SK-N-SH (cell line): Measurements from ENCODE around the gene DBX2. TPM values are rescaled to one million over a fixed set of nuclear protein-coding genes. Genes with fewer than 3 reads are reported as not detected.
"Not testable (repeated sequence)": the region's sequence is repeated elsewhere in the genome, so short reads cannot be mapped to it uniquely, and the experiment has no call there.

Source experiments
- CTCF ChIA-PET: fragments of 300-600, 350-600 bp; formaldehyde crosslinking; extraction: SDS; loops from one replicate; lab custom pipeline; 2021; lab: Yijun Ruan, JAX
- POLR2A ChIA-PET: fragments of 350-600 bp; sonication (Branson Sonifier 250); formaldehyde crosslinking; extraction: SDS; loops from one replicate; lab custom pipeline; 2020; ENCODE audit warnings: antibody characterized with exemption, inconsistent platforms; lab: Yijun Ruan, JAX
- DNase-seq: peaks from one replicate; pipeline ENCODE4 v3.0.0; 2012
- H2AFZ ChIP-seq: fragments of 200-600 bp; sonication (generic); 2 replicates; pipeline ENCODE4 v1.8.1; 2016; ENCODE audit warnings: antibody characterized with exemption, mild to moderate bottlenecking, low read depth
- H3F3A ChIP-seq: fragments of 200-600 bp; sonication (generic); replicated peaks from 2 replicates; pipeline ENCODE3; 2016; ENCODE audit warnings: antibody characterized with exemption, mild to moderate bottlenecking; ENCODE audit not compliant: insufficient read depth
- H3K27ac ChIP-seq, 2 experiments: fragments of 200-500 bp in 1 of 2; fragments of 200-600 bp in 1 of 2; sonication (Bioruptor generic) in 1 of 2; sonication (generic), shearing (Covaris generic) in 1 of 2; 2 replicates each; pipeline versions ENCODE4 v1.5.1 to v1.6.1; 2014 to 2016; ENCODE audit warnings: low read depth in 2 of 2, inconsistent platforms in 1 of 2, low read length in 1 of 2, mild to moderate bottlenecking in 1 of 2, mixed read lengths in 1 of 2
- H3K27me3 ChIP-seq: fragments of 200-600 bp; sonication (generic), shearing (Covaris generic); 2 replicates; pipeline ENCODE4 v1.6.1; 2016; ENCODE audit warnings: mixed run types; ENCODE audit not compliant: insufficient read depth
- H3K36me3 ChIP-seq, 2 experiments: fragments of 200-500 bp in 1 of 2; fragments of 200-600 bp in 1 of 2; sonication (Bioruptor generic) in 1 of 2; sonication (generic) in 1 of 2; replicated peaks in 1 of 2; 2 replicates each; pipeline versions ENCODE3 to v1.5.1; 2014 to 2016; ENCODE audit warnings: low read length in 1 of 2, mild to moderate bottlenecking in 1 of 2; ENCODE audit not compliant: insufficient read depth in 2 of 2, control insufficient read depth in 1 of 2
- H3K4me1 ChIP-seq, 2 experiments: fragments of 200-500 bp in 1 of 2; fragments of 200-600 bp in 1 of 2; sonication (Bioruptor generic) in 1 of 2; sonication (generic), shearing (Covaris generic) in 1 of 2; 2 replicates each; pipeline versions ENCODE4 v1.5.1 to v1.6.1; 2014 to 2016; ENCODE audit warnings: low read depth in 1 of 2, low read length in 1 of 2, mixed run types in 1 of 2; ENCODE audit not compliant: insufficient read depth in 2 of 2, control insufficient read depth in 1 of 2
- H3K4me2 ChIP-seq: fragments of 200-600 bp; sonication (generic), shearing (Covaris generic); 2 replicates; pipeline ENCODE4 v1.6.1; 2017; ENCODE audit warnings: mixed run types
- H3K4me3 ChIP-seq, 2 experiments: fragments of 200-500 bp in 1 of 2; fragments of 200-600 bp in 1 of 2; sonication (Bioruptor generic) in 1 of 2; sonication (generic), shearing (Covaris generic) in 1 of 2; 2 replicates each; pipeline versions ENCODE4 v1.5.1 to v1.8.1; 2014 to 2016; ENCODE audit warnings: low read depth in 2 of 2, inconsistent platforms in 1 of 2, low read length in 1 of 2, mild to moderate bottlenecking in 1 of 2, mixed read lengths in 1 of 2, moderate library complexity in 1 of 2
- H3K79me2 ChIP-seq: fragments of 200-600 bp; sonication (generic); 2 replicates; pipeline ENCODE4 v1.8.1; 2017; ENCODE audit warnings: mild to moderate bottlenecking; ENCODE audit not compliant: insufficient read depth
- H3K9ac ChIP-seq: fragments of 200-600 bp; sonication (generic); 2 replicates; pipeline ENCODE4 v1.6.1; 2017; ENCODE audit warnings: mixed run types
- H3K9me2 ChIP-seq: fragments of 200-600 bp; sonication (generic); 2 replicates; pipeline ENCODE4 v1.6.1; 2017; ENCODE audit warnings: mixed run types
- H3K9me3 ChIP-seq: fragments of 200-600 bp; sonication (generic); 2 replicates; pipeline ENCODE4 v1.6.1; 2017; ENCODE audit warnings: mixed run types, mild to moderate bottlenecking, moderate library complexity
- H4K20me1 ChIP-seq: fragments of 200-600 bp; sonication (generic); 2 replicates; pipeline ENCODE4 v1.6.1; 2017; ENCODE audit warnings: mild to moderate bottlenecking, mixed run types; ENCODE audit not compliant: insufficient read depth
- MEF2A ChIP-seq: IDR thresholded peaks from 2 replicates; pipeline ENCODE4 v1.4.0; 2012; ENCODE audit warnings: low read depth, borderline replicate concordance
- RXRA ChIP-seq: IDR thresholded peaks from 2 replicates; pipeline ENCODE4 v1.4.0; 2012; ENCODE audit warnings: low read depth, mild to moderate bottlenecking, borderline replicate concordance
- WGBS: methylation state at CpG from one replicate; pipeline ENCODE4 v1.1.6; 2017; ENCODE audit warnings: low lambda C conversion rate; 5-methylcytosine and 5-hydroxymethylcytosine counted together
- polyA plus RNA-seq, 3 experiments: library from polyadenylated mRNA; depleted of rRNA; stranded (reverse); fragments of >200 nt; gene quantifications; 2 replicates each; pipeline ENCODE4 v1.2.3, GENCODE V29; 2012
- TF ChIP-seq, protein P1 (sequence below): IDR thresholded peaks from 2 replicates; pipeline ENCODE4 v1.6.1; 2012; ENCODE audit warnings: mild to moderate bottlenecking, low read depth, low read length, moderate library complexity
- TF ChIP-seq, protein P2 (sequence below): fragments of 150-350 bp; IDR thresholded peaks from 2 replicates; pipeline ENCODE4 v1.6.1; 2016; ENCODE audit warnings: mild to moderate bottlenecking, low read depth, low read length

Gene DBX2
- polyA plus RNA-seq, 1 of the 3 experiments (the other 2 are of a cell fraction): not detected

DNA sequence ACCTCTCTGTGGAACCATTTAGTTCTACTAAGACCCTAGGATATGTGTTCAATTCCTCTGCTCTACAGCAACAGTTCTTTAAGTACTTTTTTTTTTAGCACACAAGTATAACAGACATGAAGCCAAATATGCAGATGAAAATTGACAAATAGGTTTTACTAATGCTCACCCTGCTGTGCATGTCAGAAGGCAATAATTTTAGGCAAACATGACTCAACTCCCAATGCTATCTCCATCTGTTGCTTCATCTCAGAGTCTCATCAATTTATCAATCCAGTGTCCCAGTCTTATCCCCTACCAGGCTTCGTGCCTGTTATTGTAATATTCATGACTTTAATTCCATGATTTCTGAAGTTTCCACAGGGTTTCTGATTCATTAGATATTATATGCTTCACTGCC is 57.7 kb downstream of the DBX2 start (continued):
- TF ChIP-seq RXRA: no peak

DNA sequence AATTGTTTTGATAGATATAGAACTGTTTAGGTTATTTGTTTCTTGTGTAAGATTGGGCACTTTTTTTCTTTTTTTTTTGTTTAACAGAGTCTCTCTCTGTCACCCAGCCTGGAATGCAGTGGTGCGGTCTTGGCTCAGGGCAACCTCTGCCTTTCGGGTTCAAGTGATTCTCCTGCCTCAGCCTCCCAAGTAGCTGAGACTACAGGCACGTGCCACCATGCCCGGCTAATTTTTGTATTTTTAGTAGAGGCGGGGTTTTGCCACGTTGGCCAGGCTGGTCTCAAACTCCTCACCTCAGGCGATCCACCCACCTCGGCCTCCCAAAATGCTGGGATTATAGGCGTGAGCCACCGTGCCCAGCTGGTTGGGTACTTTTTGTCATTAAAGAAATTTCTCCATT is 66.0 kb downstream of the DBX2 start:
- H4K20me1 ChIP-seq, DNase-seq, POLR2A ChIA-PET, H3K79me2 ChIP-seq, H3F3A ChIP-seq, H3K9me3 ChIP-seq, H2AFZ ChIP-seq, H3K9ac ChIP-seq, H3K9me2 ChIP-seq, H3K4me1 ChIP-seq, H3K27ac ChIP-seq, H3K27me3 ChIP-seq, H3K4me3 ChIP-seq, H3K36me3 ChIP-seq, H3K4me2 ChIP-seq: not testable (repeated sequence)
- 44% methylated on average over 10 of the region's 10 CpGs for WGBS
- CTCF ChIA-PET: interaction anchor here (0.6 kb wide), 1 partner anchor 131 kb away, joined by 4 read pairs; no protein-coding TSS in a partner anchor

DNA sequence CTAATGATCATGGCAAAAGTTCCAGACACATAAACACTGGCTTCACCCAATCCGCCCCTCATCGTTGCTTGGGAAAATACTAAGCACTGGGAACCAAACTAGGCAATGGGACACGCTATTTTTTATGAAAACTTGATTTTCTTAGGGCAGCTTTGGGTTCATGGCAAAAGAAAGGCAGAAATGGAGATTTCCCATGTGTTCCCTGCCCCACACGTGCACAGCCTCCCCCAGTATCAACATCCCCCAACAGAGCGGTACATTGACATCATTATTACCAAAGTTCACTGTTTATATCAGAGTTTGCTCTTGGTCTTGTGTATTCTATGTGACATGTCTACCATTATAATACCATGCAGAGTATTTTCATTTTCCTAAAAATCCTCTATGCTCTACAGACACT is 71.0 kb downstream of the DBX2 start:
- DNase-seq: no peak
- WGBS: 5% methylated on average over 5 of the region's 5 CpGs
- Histone ChIP-seq H4K20me1 (no peaks in the 10 kb centered on the region), H3K4me2 (no peak overlapping the region), H3K9ac (no peak overlapping the region), H3F3A (no peaks in the 10 kb centered on the region), H3K36me3 (no peaks in the 10 kb centered on the region), H2AFZ (no peak overlapping the region), H3K4me1 (no peaks in the 10 kb centered on the region), H3K4me3 (no peak overlapping the region), H3K9me2 (no peaks in the 10 kb centered on the region), H3K27me3 (no peaks in the 10 kb centered on the region), H3K79me2 (no peaks in the 10 kb centered on the region), H3K27ac (no peak overlapping the region), H3K9me3 (no peaks in the 10 kb centered on the region)
- CTCF ChIA-PET: interaction anchor here (1.1 to 1.2 kb wide), 2 partner anchors 78 to 1022 kb away, joined by 3 read pairs; no protein-coding TSS in a partner anchor
- POLR2A ChIA-PET: no interaction called here
- TF ChIP-seq, protein P1, sequence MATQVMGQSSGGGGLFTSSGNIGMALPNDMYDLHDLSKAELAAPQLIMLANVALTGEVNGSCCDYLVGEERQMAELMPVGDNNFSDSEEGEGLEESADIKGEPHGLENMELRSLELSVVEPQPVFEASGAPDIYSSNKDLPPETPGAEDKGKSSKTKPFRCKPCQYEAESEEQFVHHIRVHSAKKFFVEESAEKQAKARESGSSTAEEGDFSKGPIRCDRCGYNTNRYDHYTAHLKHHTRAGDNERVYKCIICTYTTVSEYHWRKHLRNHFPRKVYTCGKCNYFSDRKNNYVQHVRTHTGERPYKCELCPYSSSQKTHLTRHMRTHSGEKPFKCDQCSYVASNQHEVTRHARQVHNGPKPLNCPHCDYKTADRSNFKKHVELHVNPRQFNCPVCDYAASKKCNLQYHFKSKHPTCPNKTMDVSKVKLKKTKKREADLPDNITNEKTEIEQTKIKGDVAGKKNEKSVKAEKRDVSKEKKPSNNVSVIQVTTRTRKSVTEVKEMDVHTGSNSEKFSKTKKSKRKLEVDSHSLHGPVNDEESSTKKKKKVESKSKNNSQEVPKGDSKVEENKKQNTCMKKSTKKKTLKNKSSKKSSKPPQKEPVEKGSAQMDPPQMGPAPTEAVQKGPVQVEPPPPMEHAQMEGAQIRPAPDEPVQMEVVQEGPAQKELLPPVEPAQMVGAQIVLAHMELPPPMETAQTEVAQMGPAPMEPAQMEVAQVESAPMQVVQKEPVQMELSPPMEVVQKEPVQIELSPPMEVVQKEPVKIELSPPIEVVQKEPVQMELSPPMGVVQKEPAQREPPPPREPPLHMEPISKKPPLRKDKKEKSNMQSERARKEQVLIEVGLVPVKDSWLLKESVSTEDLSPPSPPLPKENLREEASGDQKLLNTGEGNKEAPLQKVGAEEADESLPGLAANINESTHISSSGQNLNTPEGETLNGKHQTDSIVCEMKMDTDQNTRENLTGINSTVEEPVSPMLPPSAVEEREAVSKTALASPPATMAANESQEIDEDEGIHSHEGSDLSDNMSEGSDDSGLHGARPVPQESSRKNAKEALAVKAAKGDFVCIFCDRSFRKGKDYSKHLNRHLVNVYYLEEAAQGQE: no peak
- TF ChIP-seq, protein P2, sequence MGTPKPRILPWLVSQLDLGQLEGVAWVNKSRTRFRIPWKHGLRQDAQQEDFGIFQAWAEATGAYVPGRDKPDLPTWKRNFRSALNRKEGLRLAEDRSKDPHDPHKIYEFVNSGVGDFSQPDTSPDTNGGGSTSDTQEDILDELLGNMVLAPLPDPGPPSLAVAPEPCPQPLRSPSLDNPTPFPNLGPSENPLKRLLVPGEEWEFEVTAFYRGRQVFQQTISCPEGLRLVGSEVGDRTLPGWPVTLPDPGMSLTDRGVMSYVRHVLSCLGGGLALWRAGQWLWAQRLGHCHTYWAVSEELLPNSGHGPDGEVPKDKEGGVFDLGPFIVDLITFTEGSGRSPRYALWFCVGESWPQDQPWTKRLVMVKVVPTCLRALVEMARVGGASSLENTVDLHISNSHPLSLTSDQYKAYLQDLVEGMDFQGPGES: no peak
- TF ChIP-seq MEF2A: no peak
